Hepatocyte (in vitro differentiated cells): Measurements from ENCODE around the gene GAD2.

Source experiments
- EZH2 ChIP-seq: fragments of 200-600 bp; sonication (generic); IDR thresholded peaks from 2 replicates; pipeline ENCODE4 v1.6.1; 2016; ENCODE audit warnings: antibody characterized with exemption, mild to moderate bottlenecking, borderline replicate concordance
- EZH2phosphoT487 ChIP-seq: fragments of 200-600 bp; sonication (generic); IDR thresholded peaks from one replicate; pipeline ENCODE4 v1.6.1; 2018; ENCODE audit warnings: antibody characterized with exemption, mild to moderate bottlenecking, low read depth, moderate library complexity; ENCODE audit not compliant: unreplicated experiment, severe bottlenecking
- TF ChIP-seq, protein P1 (sequence below): fragments of 200-600 bp; sonication (generic); IDR thresholded peaks from 2 replicates; pipeline ENCODE4 v1.5.1; 2016; ENCODE audit warnings: antibody characterized with exemption, mild to moderate bottlenecking; ENCODE audit not compliant: poor library complexity

DNA sequence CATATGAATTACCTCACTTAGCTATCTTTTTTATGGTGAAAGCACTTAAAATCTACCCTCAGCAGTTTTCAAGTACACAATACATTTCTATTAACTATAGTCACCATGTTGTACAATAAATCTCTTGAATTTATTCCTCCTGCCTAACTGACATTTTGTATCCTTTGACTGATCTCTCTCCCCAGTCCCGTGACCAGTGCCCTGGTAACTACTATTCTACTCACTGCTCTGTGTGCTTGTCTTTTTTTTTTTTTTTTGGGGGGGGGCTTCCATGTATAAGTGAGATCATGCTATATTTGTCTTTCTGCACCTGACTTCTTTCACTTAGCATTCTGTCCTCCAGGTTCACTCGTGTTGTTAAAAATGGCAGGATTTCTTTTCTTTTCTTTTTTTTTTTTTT lies 11.4 kb upstream of the GAD2 start:
- TF ChIP-seq, protein P1, sequence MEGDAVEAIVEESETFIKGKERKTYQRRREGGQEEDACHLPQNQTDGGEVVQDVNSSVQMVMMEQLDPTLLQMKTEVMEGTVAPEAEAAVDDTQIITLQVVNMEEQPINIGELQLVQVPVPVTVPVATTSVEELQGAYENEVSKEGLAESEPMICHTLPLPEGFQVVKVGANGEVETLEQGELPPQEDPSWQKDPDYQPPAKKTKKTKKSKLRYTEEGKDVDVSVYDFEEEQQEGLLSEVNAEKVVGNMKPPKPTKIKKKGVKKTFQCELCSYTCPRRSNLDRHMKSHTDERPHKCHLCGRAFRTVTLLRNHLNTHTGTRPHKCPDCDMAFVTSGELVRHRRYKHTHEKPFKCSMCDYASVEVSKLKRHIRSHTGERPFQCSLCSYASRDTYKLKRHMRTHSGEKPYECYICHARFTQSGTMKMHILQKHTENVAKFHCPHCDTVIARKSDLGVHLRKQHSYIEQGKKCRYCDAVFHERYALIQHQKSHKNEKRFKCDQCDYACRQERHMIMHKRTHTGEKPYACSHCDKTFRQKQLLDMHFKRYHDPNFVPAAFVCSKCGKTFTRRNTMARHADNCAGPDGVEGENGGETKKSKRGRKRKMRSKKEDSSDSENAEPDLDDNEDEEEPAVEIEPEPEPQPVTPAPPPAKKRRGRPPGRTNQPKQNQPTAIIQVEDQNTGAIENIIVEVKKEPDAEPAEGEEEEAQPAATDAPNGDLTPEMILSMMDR = no peak
- TF ChIP-seq EZH2 (no peak), EZH2phosphoT487 (no peak)
